ENCODE data around the gene RRAD.
"Not testable (repeated sequence)": the region's sequence is repeated elsewhere in the genome, so short reads cannot be mapped to it uniquely, and the experiment has no call there.

Gene RRAD, protein sequence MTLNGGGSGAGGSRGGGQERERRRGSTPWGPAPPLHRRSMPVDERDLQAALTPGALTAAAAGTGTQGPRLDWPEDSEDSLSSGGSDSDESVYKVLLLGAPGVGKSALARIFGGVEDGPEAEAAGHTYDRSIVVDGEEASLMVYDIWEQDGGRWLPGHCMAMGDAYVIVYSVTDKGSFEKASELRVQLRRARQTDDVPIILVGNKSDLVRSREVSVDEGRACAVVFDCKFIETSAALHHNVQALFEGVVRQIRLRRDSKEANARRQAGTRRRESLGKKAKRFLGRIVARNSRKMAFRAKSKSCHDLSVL
- long read RNA-seq = 0 reads

DNA sequence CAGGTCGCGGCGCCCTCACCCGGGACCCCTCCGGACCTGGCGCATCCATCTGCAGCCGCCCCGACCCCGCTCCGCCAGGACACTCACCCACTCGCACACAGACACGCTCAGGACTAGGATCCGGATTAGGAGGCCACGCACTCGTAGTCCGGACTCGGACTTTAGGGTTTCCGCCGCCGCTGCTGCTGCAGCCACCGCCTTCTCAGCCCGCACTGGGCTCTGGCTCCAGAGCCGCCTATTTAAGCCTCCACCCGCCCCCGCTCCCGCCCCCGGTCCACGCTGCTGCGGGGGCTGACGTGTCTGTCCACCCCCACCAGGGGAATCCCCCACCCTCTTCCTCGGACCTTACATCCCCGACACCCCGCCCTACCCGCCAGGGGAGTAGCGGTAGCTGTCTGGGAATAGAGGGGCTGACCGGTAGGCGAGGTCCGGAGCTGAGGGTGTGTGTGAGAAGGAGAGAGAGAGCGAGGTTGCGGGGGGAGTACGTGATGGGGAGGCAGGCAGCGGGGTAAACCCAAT, at the start of gene RRAD:
Gene RRAD (minus strand): TSS at position 214 of the 519 bp plus-strand sequence. CDS start 356 bp downstream, outside the sequence.
- peaks cover 36% of the 10 kb centered on the region for H3K27me3 ChIP-seq (ENCODE audit: insufficient read depth, poor library complexity, severe bottlenecking)
- no peak for DNase-seq (ENCODE audit: low read depth in 1 of 2, low spot score in 1 of 2)
- no peak within 1 kb of the TSS for H3K4me3 ChIP-seq (replicated peaks; ENCODE audit: insufficient read depth, low read length)
- no peak within 1 kb of the TSS for H3K27ac ChIP-seq (replicated peaks)
- TF ChIP-seq, protein P1, sequence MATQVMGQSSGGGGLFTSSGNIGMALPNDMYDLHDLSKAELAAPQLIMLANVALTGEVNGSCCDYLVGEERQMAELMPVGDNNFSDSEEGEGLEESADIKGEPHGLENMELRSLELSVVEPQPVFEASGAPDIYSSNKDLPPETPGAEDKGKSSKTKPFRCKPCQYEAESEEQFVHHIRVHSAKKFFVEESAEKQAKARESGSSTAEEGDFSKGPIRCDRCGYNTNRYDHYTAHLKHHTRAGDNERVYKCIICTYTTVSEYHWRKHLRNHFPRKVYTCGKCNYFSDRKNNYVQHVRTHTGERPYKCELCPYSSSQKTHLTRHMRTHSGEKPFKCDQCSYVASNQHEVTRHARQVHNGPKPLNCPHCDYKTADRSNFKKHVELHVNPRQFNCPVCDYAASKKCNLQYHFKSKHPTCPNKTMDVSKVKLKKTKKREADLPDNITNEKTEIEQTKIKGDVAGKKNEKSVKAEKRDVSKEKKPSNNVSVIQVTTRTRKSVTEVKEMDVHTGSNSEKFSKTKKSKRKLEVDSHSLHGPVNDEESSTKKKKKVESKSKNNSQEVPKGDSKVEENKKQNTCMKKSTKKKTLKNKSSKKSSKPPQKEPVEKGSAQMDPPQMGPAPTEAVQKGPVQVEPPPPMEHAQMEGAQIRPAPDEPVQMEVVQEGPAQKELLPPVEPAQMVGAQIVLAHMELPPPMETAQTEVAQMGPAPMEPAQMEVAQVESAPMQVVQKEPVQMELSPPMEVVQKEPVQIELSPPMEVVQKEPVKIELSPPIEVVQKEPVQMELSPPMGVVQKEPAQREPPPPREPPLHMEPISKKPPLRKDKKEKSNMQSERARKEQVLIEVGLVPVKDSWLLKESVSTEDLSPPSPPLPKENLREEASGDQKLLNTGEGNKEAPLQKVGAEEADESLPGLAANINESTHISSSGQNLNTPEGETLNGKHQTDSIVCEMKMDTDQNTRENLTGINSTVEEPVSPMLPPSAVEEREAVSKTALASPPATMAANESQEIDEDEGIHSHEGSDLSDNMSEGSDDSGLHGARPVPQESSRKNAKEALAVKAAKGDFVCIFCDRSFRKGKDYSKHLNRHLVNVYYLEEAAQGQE (IDR thresholded peaks at IDR 0.05; ENCODE audit: insufficient replicate concordance, low read depth) = no peak
- TF ChIP-seq GABPA (IDR thresholded peaks at IDR 0.05; ENCODE audit: low read depth) (no peak), SPI1 (IDR thresholded peaks at IDR 0.05; ENCODE audit: borderline replicate concordance, low read depth) (no peak)
- TF ChIP-seq, protein P2, sequence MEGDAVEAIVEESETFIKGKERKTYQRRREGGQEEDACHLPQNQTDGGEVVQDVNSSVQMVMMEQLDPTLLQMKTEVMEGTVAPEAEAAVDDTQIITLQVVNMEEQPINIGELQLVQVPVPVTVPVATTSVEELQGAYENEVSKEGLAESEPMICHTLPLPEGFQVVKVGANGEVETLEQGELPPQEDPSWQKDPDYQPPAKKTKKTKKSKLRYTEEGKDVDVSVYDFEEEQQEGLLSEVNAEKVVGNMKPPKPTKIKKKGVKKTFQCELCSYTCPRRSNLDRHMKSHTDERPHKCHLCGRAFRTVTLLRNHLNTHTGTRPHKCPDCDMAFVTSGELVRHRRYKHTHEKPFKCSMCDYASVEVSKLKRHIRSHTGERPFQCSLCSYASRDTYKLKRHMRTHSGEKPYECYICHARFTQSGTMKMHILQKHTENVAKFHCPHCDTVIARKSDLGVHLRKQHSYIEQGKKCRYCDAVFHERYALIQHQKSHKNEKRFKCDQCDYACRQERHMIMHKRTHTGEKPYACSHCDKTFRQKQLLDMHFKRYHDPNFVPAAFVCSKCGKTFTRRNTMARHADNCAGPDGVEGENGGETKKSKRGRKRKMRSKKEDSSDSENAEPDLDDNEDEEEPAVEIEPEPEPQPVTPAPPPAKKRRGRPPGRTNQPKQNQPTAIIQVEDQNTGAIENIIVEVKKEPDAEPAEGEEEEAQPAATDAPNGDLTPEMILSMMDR (IDR thresholded peaks at IDR 0.05; ENCODE audit: insufficient read depth, low read length) = no peak

DNA sequence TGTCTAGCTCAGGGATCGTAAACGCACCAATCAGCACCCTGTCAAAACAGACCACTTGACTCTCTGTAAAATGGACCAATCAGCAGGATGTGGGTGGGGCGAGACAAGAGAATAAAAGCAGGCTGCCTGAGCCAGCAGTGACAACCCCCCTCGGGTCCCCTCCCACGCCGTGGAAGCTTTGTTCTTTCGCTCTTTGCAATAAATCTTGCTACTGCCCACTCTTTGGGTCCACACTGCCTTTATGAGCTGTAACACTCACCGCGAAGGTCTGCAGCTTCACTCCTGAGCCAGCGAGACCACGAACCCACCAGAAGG, 49.6 kb upstream of the RRAD start:
- H3K27me3 ChIP-seq (ENCODE audit: insufficient read depth, poor library complexity, severe bottlenecking); H3K27ac ChIP-seq (replicated peaks); H3K4me3 ChIP-seq (replicated peaks; ENCODE audit: insufficient read depth, low read length); DNase-seq (ENCODE audit: low read depth in 1 of 2, low spot score in 1 of 2): not testable (repeated sequence)

DNA sequence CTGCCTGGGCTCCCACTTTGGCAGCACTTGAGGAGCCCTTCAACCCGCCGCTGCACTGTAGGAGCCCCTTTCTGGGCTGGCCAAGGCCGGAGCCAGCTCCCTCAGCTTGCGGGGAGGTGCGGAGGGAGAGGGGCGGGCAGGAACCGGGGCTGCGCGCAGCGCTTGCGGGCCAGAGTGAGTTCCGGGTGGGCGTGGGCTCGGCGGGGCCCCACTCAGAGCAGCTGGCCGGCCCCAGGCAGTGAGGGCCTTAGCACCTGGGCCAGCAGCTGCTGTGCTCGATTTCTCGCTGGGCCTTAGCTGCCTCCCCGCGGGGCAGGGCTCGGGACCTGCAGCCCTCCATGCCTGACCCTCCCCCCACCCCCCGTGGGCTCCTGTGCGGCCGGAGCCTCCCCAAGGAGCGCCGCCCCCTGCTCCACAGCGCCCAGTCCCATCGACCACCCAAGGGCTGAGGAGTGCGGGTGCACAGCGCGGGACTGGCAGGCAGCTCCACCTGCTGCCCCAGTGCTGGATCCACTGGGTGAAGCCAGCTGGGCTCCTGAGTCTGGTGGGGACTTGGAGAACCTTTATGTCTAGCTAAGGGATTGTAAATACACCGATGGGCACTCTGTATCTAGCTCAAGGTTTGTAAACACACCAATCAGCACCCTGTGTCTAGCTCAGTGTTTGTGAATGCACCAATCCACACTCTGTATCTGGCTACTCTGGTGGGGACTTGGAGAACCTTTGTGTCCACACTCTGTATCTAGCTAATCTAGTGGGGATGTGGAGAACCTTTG, 49.0 kb upstream of the RRAD start:
- not testable (repeated sequence) for H3K27me3 ChIP-seq (ENCODE audit: insufficient read depth, poor library complexity, severe bottlenecking); DNase-seq (ENCODE audit: low read depth in 1 of 2, low spot score in 1 of 2); H3K27ac ChIP-seq (replicated peaks); H3K4me3 ChIP-seq (replicated peaks; ENCODE audit: insufficient read depth, low read length)

DNA sequence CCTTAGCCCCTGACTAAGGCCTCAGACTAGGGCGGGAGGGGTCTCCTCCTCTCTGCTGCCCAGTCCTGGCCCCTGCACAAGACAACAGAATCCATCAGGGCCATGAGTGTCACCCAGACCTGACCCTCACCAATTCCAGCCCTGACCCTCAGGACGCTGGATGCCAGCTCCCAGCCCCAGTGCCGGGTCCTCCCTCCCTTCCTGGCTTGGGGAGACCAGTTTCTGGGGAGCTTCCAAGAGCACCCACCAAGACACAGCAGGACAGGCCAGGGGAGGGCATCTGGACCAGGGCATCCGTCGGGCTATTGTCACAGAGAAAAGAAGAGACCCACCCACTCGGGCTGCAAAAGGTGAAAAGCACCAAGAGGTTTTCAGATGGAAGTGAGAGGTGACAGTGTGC, 48.4 kb upstream of the RRAD start:
- no peaks in the 10 kb centered on the region for H3K27me3 ChIP-seq (ENCODE audit: insufficient read depth, poor library complexity, severe bottlenecking)
- no peak overlapping the region for H3K27ac ChIP-seq (replicated peaks)
- no peak overlapping the region for H3K4me3 ChIP-seq (replicated peaks; ENCODE audit: insufficient read depth, low read length)
- no peak for TF ChIP-seq POLR2AphosphoS5 (IDR thresholded peaks at IDR 0.05; ENCODE audit: low read depth)
- TF ChIP-seq, protein P1 (IDR thresholded peaks at IDR 0.05; ENCODE audit: insufficient replicate concordance, low read depth) = no peak
- no peak for TF ChIP-seq SPI1 (IDR thresholded peaks at IDR 0.05; ENCODE audit: borderline replicate concordance, low read depth)
- no peak for TF ChIP-seq GABPA (IDR thresholded peaks at IDR 0.05; ENCODE audit: low read depth)
- TF ChIP-seq, protein P2 (IDR thresholded peaks at IDR 0.05; ENCODE audit: insufficient read depth, low read length) = no peak
- no peak for DNase-seq (ENCODE audit: low read depth in 1 of 2, low spot score in 1 of 2)

Data from HL-60 (cell line).